GM12872 (cell line): ENCODE results near the gene SEMA7A.

Experiments
- TF ChIP-seq, protein P1 (sequence below): IDR thresholded peaks from 3 replicates; pipeline ENCODE4 v1.5.1; 2011; ENCODE audit warnings: low read depth, mild to moderate bottlenecking, low read length, moderate library complexity; ENCODE audit not compliant: insufficient read depth

Gene SEMA7A

DNA sequence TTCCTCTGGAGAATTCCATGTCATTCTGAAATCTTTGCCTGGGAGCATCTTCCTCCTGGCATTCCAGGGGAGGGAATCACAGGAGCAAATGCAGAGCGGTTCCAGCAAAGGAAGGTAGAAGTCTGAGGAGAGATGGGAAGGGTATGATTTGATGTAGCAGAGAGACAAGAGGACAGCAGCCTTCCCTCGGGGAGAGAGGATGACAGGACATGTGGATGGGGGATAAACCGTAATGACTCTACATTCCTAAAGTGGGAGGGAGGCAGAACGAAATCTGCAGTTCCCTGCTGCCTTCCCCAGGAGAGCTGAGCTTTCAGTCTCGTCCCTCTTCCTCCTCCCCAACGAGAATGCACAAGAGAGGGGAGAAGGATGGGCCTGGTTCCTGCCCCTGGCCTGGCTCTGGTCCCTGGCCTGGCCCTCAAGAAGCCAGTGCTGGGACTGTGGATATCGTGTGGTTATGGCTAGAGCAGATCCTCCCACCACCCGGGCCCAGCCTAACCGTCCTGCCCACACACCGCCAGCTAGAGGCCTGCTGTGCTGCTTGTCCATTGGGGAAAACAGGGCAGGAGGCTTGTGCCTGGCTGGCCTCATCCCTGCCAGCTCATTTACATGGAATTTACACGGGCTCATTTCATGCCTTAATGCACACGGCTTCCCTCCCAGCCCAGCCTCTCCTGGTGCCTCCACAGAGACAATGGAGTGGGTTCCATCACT, 26.6 kb downstream of the SEMA7A start:
- TF ChIP-seq, protein P1, sequence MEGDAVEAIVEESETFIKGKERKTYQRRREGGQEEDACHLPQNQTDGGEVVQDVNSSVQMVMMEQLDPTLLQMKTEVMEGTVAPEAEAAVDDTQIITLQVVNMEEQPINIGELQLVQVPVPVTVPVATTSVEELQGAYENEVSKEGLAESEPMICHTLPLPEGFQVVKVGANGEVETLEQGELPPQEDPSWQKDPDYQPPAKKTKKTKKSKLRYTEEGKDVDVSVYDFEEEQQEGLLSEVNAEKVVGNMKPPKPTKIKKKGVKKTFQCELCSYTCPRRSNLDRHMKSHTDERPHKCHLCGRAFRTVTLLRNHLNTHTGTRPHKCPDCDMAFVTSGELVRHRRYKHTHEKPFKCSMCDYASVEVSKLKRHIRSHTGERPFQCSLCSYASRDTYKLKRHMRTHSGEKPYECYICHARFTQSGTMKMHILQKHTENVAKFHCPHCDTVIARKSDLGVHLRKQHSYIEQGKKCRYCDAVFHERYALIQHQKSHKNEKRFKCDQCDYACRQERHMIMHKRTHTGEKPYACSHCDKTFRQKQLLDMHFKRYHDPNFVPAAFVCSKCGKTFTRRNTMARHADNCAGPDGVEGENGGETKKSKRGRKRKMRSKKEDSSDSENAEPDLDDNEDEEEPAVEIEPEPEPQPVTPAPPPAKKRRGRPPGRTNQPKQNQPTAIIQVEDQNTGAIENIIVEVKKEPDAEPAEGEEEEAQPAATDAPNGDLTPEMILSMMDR = no peak

DNA sequence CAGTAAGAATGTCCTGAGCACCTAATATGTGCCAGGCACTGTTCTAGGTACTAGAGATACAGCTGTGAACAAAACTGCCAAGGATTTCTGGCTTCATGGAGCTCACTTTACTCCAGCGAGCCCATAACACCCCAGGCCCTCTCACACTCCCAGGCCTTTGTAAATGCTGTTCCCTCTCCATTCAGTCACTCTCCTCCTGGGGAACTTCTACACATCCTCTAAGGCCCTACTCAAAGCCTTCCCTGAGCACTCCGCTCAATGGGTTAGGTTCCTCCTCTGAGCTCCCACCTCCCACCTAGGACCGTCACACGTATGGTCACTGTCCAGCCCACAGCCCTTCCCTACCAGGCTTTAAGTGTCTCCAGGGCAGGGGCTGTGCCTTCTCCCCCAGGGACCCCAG, 27.2 kb downstream of the SEMA7A start:
- TF ChIP-seq, protein P1 = no peak

DNA sequence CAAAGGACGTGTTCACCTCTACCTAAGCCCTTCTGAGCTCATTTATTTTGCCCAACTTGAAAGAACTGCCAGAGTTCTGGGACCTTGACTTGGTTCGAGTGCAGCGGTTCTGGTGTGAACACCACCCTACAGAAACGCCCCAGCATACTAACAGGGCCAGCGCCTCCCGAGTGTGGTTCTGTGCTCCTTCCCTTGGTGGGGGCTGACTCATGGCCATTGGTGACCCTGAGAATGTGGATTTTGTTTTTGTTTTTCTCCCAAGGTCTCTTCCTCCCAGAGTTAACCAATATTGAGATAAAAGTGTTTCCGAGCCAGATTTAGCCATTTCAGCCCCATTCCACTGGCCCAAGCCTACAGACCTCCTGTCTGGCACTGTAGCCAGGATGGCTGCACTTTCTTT, 27.9 kb downstream of the SEMA7A start:
- TF ChIP-seq, protein P1 = no peak

DNA sequence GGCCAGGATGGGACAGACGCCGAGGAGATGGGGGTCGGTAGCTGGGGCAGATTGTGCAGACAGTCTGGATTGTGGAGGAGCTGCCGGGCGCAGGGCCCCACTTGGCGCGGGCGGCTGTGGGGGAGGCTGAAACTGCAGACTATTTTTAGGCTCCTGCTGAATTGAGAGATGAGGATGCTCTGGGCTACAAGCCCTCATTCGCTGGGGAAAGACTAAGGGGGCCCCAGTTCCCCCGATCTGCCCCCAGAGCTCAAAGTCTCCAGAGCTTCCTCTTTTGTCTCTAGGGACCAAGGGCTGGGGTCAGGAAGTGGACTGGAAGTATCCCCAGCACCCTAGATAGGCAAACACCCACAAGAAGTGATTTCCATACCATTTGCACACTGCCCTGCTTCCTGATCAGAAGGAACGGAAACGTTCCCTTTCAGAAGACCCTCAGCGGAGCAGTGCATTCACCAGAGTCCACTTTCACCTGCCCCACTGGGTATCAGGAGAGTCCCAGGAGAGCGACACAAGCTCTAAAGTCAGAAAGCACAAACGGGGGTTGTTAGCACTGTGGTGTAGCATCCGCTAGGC, 29.7 kb downstream of the SEMA7A start:
- TF ChIP-seq, protein P1 = no peak

DNA sequence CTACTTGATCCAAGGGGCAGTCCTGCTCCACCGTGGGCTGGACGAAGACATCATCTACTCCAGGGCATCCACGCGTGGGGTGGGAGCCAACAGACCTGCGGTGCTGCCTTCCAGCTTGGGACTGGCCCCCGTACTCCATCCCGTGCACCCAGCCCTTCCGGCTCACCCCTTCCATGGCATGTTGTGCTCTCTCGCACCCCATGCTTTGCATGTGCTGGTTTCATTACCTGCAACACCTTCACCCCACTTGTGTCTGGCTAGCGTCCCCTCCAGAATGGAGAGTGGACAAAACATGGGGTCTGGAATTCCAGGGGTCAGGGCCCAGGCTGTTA, 30.2 kb downstream of the SEMA7A start:
- TF ChIP-seq, protein P1 = no peak

DNA sequence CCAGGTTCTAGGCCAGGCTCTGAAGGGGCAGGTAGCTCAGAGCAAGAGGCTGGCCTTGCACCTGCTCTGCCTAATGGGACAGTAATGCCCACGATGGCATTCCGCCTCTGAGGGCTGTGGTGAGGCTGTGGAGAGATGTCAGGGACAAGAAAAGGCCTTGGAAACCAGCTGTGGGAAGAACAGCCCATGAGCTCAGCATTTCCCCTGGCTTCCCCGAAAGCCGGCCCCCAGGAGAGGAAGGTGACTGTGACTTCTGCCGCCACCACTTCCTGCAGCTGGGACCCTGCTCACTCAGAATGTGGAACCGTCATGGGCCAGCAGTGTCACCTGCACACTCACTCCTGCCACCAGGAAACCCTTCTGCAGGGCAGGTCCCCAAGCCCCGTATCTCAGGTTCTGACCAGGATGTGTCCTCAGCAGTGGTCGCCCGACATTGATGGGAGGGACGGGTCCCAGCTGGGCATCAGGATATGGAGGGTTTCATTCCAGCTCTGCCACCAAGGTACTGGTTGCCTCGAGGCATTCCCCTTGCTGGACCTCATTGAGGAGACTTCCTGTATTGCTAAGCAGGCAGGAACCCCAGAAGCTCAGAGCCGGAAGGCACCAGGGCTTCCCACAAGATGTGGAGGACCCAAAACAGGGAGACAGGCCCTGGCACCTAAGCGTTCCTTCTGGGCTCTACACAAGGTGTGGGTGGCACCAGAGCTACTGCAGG, 30.7 kb downstream of the SEMA7A start:
- TF ChIP-seq, protein P1 = no peak

DNA sequence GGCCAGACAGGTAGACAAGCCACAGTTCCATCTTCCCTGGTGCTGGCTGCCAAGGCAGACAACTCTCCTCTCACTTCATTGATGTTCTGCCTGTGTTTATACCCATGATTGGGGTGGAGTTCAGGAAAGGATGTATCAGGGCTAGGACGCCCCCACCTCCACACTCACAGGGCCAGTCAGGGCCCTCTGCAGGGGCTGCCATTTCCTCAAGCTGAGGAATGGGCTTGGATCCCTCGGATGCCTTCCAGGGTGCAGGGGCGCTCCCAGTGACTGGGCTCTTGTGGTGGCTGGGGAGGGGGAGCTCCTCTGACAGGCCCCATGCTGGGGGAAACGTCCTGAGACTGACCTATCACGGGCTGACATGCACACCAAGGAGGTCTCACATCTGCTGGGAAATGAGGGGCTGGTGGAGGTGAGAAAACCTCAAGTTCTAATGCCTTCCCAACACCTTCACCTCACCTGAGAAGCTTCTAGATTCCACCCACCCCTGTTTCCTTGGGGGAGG, 31.4 kb downstream of the SEMA7A start:
- TF ChIP-seq, protein P1 = no peak
